Muscle layer of duodenum (tissue), 2 donors: ENCODE measurements around the gene PCDH18.
"Not testable (repeated sequence)": the region's sequence is repeated elsewhere in the genome, so short reads cannot be mapped to it uniquely, and the experiment has no call there.

Experiments
- H3K27ac ChIP-seq: one replicate; pipeline ENCODE4 v1.7.0; 2013; ENCODE audit warnings: mild to moderate bottlenecking, low read length
- H3K27me3 ChIP-seq: one replicate; pipeline ENCODE4 v1.7.0; 2013; ENCODE audit warnings: low read depth, mild to moderate bottlenecking, control low read depth, low read length
- H3K36me3 ChIP-seq, 2 donors: one replicate each; pipeline ENCODE4 v1.7.0; 2013; ENCODE audit warnings: low read length in 2 of 2, control low read depth in 1 of 2, mild to moderate bottlenecking in 1 of 2; ENCODE audit not compliant: insufficient read depth in 2 of 2, control insufficient read depth in 1 of 2
- H3K4me1 ChIP-seq, 2 donors: one replicate each; pipeline ENCODE4 v1.7.0; 2013; ENCODE audit warnings: low read length in 2 of 2, mild to moderate bottlenecking in 2 of 2, control low read depth in 1 of 2, moderate library complexity in 1 of 2; ENCODE audit not compliant: insufficient read depth in 2 of 2, control insufficient read depth in 1 of 2
- H3K4me3 ChIP-seq, 2 donors: one replicate each; pipeline ENCODE4 v1.7.0; 2013; ENCODE audit warnings: low read length in 2 of 2, low read depth in 1 of 2, mild to moderate bottlenecking in 1 of 2
- H3K9me3 ChIP-seq, 2 donors: one replicate each; pipeline ENCODE4 v1.7.0; 2013; ENCODE audit warnings: low read length in 2 of 2, control low read depth in 1 of 2, mild to moderate bottlenecking in 1 of 2; ENCODE audit not compliant: control insufficient read depth in 1 of 2
- donor health status: healthy.

Gene PCDH18

GRCh38 chr4:137529432-137529831, 2.9 kb downstream of the PCDH18 start:
- H3K9me3 ChIP-seq, result no peaks in the 10 kb centered on the region
- H3K4me3 ChIP-seq, result peak overlapping the region; percentile 91 to 92
- no peaks in the 10 kb centered on the region for H3K27me3 ChIP-seq
- peaks cover 0 to 13% of the 10 kb centered on the region in 2 donors for H3K36me3 ChIP-seq
- peak overlapping the region; percentile 94 for H3K27ac ChIP-seq
- H3K4me1 ChIP-seq, result peaks cover 0 to 17% of the 10 kb centered on the region in 2 donors

- Histone ChIP-seq H3K4me3 (peak overlapping the region; percentile 91 to 92), H3K4me1 (peaks cover 0 to 15% of the 10 kb centered on the region in 2 donors), H3K27me3 (no peaks in the 10 kb centered on the region), H3K36me3 (peaks cover 0 to 13% of the 10 kb centered on the region in 2 donors), H3K9me3 (no peaks in the 10 kb centered on the region), H3K27ac (peak overlapping the region; percentile 94)
Observed at GRCh38 chr4:137528673-137529072, 3.6 kb downstream of the PCDH18 start.

GRCh38 chr4:137526681-137527080, 5.6 kb downstream of the PCDH18 start:
- peaks cover 0 to 10% of the 10 kb centered on the region in 2 donors for H3K4me1 ChIP-seq
- H3K27ac ChIP-seq, result peak overlapping the region; percentile 21
- peaks cover 0 to 12% of the 10 kb centered on the region in 2 donors for H3K36me3 ChIP-seq
- H3K27me3 ChIP-seq, result no peaks in the 10 kb centered on the region
- H3K9me3 ChIP-seq, result no peaks in the 10 kb centered on the region
- H3K4me3 ChIP-seq, result peak overlapping the region; percentile 34 to 92

DNA sequence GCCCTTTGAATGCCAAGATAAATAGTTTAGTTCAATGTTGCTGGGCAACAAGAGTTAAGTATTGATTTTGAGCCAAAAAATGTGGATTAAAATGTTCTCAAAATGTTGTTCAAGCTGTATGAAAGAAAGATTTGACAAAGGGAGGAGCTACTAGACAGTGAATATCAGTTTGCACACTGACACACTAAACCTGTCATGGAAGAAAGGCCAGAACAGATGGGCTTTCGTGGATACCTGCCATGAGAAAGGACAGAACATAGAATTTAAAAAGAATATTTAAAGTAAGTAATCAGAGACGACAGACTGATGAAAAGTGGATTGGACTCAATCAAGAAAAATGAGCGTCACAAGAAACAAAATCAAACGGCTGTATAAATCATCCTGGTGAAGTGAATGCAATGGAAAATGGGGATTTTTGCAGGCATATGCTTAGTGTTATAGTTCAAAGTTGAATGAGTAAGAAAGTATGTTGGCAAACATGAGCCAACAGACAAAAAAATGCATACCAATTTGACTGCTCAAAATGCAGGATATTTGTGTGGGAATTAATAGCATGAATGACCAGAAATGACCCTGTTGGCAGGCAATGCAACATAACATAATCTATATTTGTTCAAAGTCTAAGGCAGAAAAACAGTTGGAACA, 7.4 kb downstream of the PCDH18 start:
- peaks cover 0 to 14% of the 10 kb centered on the region in 2 donors for H3K36me3 ChIP-seq
- no peak overlapping the region for H3K27ac ChIP-seq
- H3K9me3 ChIP-seq, result no peaks in the 10 kb centered on the region
- peak overlapping the region in 1 of 2 donors; percentile 29 for H3K4me3 ChIP-seq
- no peaks in the 10 kb centered on the region for H3K27me3 ChIP-seq
- H3K4me1 ChIP-seq, result peaks cover 0 to 12% of the 10 kb centered on the region in 2 donors

DNA sequence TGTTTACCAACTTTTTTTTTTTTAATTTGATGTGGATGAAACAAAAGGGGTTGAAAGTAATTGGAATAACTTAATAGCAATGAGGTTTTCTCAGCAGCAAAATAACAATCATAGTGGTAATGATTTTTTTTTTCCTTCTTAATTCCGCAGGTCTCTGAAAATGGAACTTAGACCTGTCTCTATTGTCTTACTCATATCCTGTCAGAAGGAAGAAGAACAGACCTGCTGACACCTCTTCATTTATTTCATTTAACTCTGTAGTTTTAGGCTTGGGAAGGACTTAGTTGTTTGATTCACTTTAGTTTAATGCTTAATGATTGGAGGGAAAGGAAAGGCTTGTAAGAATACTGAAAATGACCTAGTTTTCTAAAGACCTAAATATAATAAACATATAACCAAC, 9.0 kb downstream of the PCDH18 start:
- Histone ChIP-seq H3K4me3 (no peak overlapping the region), H3K27ac (no peak overlapping the region), H3K36me3 (peaks cover 0 to 8% of the 10 kb centered on the region in 2 donors), H3K9me3 (no peaks in the 10 kb centered on the region), H3K27me3 (no peaks in the 10 kb centered on the region), H3K4me1 (peaks cover 0 to 14% of the 10 kb centered on the region in 2 donors)

GRCh38 chr4:137521053-137521452, 11.2 kb downstream of the PCDH18 start:
- Histone ChIP-seq H3K4me3 (no peak overlapping the region), H3K36me3 (peaks cover 0 to 8% of the 10 kb centered on the region in 2 donors), H3K27me3 (no peaks in the 10 kb centered on the region), H3K27ac (no peak overlapping the region), H3K9me3 (no peaks in the 10 kb centered on the region), H3K4me1 (peaks cover 0 to 14% of the 10 kb centered on the region in 2 donors)

- peaks cover 0 to 8% of the 10 kb centered on the region in 2 donors for H3K36me3 ChIP-seq
- H3K4me1 ChIP-seq, result peaks cover 0 to 8% of the 10 kb centered on the region in 2 donors
- no peaks in the 10 kb centered on the region for H3K27me3 ChIP-seq
- H3K27ac ChIP-seq, result no peak overlapping the region
- no peak overlapping the region for H3K4me3 ChIP-seq
- H3K9me3 ChIP-seq, result no peaks in the 10 kb centered on the region
Observed at GRCh38 chr4:137519406-137519805, 12.9 kb downstream of the PCDH18 start.

DNA sequence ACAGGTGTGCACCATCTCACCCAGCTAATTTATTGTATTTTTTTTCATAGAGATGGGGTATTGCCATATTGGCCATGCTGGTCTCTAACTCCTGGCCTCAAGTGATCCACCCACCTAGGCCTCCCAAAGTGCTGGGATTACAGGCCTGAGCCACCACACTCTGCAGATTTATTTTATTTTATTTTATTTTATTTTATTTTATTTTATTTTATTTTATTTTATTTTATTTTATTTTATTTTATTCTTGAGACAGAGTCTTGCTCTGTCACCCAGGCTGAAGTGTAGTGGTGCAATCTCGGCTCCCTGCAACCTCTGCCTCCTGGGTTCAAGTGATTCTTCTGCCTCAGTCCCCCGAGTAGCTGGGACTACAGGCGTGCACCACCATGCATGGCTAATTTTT, 15.0 kb downstream of the PCDH18 start:
- not testable (repeated sequence) for H3K36me3 ChIP-seq, H3K9me3 ChIP-seq, H3K27me3 ChIP-seq, H3K27ac ChIP-seq, H3K4me1 ChIP-seq, H3K4me3 ChIP-seq

DNA sequence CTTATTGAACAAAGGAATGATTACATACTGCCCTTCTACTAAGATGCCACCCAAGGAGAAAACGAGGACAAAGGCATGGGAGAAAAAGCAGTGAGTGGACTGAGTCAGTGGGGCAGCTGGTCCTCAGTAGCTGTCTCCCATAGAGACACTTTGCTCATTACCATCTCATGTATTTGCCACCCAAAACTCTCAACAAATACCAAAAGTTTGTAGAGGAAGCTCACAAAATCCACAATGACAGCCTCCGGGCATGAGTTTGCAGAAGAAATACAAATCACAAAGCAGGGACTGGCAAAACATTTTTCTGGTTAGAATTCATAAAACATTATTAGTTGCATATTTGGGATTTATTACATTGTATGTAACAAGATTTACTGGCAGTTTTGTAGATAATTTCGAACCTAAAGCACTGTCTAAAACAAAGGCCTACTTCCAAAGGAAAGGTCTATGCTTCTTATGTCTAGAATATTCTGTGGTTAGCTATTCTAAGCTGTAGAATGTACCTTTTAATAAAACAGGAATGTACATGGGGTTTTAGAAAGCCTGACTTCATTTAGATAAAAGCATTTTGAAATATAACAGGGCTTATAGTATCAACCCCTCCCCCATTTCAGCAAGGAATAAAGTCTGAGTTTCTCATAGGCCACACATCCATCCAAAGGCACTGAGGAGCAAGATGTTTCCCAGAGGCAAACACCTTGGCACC, 17.7 kb downstream of the PCDH18 start:
- Histone ChIP-seq H3K9me3 (no peaks in the 10 kb centered on the region), H3K27me3 (no peaks in the 10 kb centered on the region), H3K4me1 (no peaks in the 10 kb centered on the region), H3K27ac (no peak overlapping the region), H3K4me3 (no peak overlapping the region), H3K36me3 (no peaks in the 10 kb centered on the region)

DNA sequence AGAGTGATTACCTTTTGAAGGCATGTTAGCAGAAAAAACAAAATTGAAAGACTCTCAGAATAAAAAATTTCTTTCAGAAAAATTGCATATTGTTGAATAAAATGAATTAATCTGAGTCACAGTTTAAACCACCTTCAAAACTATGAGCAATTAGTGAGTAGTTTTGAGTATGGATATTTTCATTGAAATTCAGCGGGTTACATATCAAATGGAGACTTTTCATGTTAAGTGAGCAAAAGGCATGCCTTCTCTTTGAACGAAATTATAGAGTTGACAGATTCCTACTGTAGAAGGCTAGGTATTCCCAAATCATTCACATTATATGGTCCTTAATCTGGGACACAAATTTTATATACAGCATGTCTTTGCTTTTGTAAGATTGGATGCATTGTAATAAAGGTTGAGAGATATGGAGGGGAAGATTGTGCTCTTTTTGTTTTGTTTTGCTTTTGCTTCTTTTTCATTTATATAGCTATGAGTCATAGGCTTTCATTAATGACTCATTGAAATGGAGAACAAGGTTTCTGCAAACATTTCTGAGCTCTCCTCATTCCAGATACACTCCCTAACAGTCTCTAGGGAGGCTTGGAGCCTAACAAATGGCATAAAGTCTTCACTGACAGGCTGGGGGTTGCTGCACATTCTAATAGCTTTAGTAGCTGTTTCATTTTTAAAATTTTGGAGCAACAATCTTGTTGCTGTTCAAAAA, 21.6 kb downstream of the PCDH18 start:
- Histone ChIP-seq H3K27me3 (no peaks in the 10 kb centered on the region), H3K4me1 (no peaks in the 10 kb centered on the region), H3K36me3 (no peaks in the 10 kb centered on the region), H3K27ac (no peak overlapping the region), H3K9me3 (no peaks in the 10 kb centered on the region), H3K4me3 (no peak overlapping the region)

GRCh38 chr4:137509855-137510282, 22.4 kb downstream of the PCDH18 start:
- H3K4me3 ChIP-seq, result no peak overlapping the region
- H3K9me3 ChIP-seq, result no peaks in the 10 kb centered on the region
- H3K27ac ChIP-seq, result no peak overlapping the region
- H3K27me3 ChIP-seq, result no peaks in the 10 kb centered on the region
- H3K36me3 ChIP-seq, result no peaks in the 10 kb centered on the region
- H3K4me1 ChIP-seq, result no peaks in the 10 kb centered on the region
